HG03442 (cell line): Measurements from ENCODE around the gene CD300C.
"Not testable (repeated sequence)": the region's sequence is repeated elsewhere in the genome, so short reads cannot be mapped to it uniquely, and the experiment has no call there.

ENCODE experiments used
- ATAC-seq: cut with Tn5 transposase; IDR thresholded peaks from one replicate; pipeline ENCODE4 v1.9.1; 2021; ENCODE audit warnings: mild to moderate bottlenecking, moderate library complexity; ENCODE audit not compliant: unreplicated experiment

The CD300C gene

GRCh38 chr17:74514632-74515334 lies 31.1 kb downstream of the CD300C start:
- no peak for ATAC-seq

DNA sequence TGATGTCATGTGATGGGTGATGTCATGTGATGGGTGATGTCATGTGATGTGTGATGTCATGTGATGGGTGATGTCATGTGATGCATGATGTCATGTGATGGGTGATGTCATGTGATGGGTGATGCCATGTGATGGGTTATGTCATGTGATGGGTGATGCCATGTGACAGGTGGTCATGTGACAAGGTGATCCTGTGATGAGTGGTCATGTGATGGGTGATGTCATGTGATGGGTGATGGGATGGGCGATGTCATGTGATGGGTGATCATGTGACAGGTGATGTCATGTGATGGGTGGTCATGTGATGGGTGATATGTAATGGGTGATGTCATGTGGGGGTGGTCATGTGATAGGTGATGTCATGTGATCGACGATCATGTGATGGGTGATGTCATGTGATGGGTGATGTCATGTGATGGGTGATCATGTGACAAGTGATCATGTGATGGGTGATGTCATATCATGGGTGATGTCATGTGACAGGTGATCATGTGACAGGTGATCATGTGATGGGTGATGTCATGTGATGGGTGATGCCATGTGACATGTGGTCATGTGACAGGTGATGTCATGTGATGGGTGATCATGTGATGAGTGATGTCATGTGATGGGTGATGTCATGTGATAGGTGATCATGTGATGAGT lies 31.8 kb downstream of the CD300C start:
- no peak for ATAC-seq

GRCh38 chr17:74512624-74513091 lies 33.3 kb downstream of the CD300C start:
- peak; percentile 67 for ATAC-seq

- ATAC-seq, result no peak
These were observed 33.9 kb downstream of the CD300C start for GRCh38 chr17:74512036-74512435.

- no peak for ATAC-seq
These were observed 37.8 kb downstream of the CD300C start for GRCh38 chr17:74508156-74508555.

DNA sequence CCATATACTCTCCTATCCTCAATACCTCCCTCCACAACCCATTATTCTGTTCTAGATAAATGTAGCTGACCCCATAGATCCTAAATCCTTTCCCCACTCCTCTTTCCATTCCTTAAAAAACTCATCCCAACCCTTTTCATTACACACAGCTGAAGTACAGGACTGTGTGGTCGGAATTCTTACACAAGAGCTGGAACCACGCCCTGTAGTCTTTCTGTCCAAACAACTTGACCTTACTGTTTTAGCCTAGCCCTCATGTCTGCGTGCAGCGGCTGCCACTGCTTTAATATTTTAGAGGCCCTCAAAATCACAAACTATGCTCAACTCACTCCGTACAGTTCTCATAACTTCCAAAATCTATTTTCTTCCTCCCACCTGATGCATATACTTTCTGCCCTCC lies 42.0 kb downstream of the CD300C start:
- not testable (repeated sequence) for ATAC-seq

DNA sequence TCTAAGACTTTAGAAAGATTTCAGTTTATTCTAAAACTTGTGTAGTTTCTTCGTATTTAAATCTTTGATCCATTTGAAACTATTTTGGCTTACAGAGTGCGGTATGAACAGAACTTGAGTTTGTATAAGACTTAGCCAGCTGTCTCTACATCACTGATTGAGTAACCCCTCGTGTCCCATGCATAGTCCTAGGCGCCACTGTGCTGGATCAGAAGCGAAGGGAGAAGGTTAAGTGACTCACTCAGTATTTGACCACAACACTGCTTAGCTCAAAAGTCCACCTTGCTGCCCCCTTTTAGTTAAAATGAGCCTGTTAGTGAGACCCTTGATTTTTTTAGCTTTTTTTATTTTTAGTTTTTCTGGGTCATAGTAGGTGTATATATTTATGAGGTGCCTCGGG lies 43.1 kb downstream of the CD300C start:
- ATAC-seq, result no peak

DNA sequence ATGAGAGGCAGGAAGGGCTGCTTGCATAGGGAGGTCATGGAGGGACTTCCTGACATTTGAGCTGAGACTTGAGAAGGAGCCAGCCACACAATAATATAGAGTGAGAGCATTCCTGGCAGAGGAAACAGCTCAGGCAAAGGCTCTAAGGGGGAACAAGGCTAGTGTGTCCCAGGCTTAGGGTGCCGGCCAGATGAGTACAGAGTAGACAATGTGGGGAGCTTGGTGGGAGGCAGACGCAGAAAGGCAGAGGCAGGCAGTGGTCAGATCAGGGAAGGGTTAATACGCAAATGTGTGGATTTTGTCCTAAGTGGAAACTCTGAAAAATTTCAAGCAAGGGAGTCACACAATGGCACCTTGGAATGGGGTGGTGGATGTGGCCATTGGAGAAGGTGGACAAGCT lies 45.9 kb downstream of the CD300C start:
- ATAC-seq, result no peak

GRCh38 chr17:74497471-74497870 lies 48.4 kb downstream of the CD300C start:
- ATAC-seq, result no peak

DNA sequence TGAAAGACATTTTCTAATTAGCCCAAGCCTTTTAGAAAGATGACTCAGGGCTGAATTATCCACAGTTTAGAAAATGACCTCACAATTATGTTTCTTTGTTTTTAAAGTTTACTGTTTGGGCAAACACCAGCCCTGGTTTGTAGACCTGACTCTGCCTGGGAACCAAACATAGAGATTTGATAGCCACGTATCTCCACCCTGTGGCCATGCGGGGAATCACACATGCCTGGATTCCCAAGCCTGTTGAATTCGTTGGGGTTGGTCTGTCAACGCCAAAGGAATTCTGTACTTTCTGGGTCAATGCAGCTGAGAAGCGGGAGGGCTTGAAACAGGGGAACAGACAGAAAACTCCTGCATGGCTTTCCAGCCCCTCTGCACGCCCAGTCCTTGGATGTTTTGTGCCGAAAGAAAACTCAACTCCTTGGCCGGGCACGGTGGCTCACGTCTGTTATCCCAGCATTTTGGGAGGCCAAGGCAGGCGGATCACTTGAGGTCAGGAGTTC lies 52.5 kb downstream of the CD300C start:
- ATAC-seq, result no peak

- no peak for ATAC-seq
These were observed 54.3 kb downstream of the CD300C start for GRCh38 chr17:74491626-74492025.
